ENCODE measurements around the gene KIF26B. TPM values are rescaled to one million over a fixed set of nuclear protein-coding genes. Genes with fewer than 3 reads are reported as not detected.

The KIF26B gene
- total RNA-seq, 2 donors from 2014 or later, result 0.83 to 1.3 TPM

DNA sequence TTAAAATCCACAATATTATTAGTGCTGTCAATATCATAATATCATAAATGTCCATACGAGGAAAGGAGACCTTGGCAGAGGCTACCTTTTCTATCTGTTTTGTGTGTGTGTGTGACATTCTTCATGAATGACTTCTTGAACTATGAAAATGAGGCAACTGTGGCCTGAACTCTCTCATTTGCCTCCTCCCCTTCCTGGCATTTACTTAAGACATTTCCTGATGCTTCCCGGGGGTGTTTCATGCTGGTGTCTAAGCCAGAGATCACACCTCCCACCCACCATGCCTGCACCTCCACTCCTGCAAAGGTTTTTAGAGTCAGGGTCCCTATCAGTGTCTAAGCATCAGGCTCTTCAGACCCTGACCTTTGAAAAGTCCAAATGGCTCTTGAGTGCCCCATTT lies 420.9 kb downstream of the KIF26B start:
- TF ChIP-seq, protein P1, sequence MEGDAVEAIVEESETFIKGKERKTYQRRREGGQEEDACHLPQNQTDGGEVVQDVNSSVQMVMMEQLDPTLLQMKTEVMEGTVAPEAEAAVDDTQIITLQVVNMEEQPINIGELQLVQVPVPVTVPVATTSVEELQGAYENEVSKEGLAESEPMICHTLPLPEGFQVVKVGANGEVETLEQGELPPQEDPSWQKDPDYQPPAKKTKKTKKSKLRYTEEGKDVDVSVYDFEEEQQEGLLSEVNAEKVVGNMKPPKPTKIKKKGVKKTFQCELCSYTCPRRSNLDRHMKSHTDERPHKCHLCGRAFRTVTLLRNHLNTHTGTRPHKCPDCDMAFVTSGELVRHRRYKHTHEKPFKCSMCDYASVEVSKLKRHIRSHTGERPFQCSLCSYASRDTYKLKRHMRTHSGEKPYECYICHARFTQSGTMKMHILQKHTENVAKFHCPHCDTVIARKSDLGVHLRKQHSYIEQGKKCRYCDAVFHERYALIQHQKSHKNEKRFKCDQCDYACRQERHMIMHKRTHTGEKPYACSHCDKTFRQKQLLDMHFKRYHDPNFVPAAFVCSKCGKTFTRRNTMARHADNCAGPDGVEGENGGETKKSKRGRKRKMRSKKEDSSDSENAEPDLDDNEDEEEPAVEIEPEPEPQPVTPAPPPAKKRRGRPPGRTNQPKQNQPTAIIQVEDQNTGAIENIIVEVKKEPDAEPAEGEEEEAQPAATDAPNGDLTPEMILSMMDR (IDR thresholded peaks at IDR 0.05), result no peak
- Histone ChIP-seq H3K36me3 (no peaks in the 10 kb centered on the region), H3K27ac (no peak overlapping the region), H3K4me3 (no peak overlapping the region), H3K9me3 (no peaks in the 10 kb centered on the region), H3K27me3 (no peaks in the 10 kb centered on the region), H3K4me1 (no peaks in the 10 kb centered on the region)
- DNase-seq (ENCODE audit: low spot score), result no peak

- no peaks in the 10 kb centered on the region for H3K9me3 ChIP-seq
- no peaks in the 10 kb centered on the region for H3K27me3 ChIP-seq
- TF ChIP-seq, protein P1 (IDR thresholded peaks at IDR 0.05), result no peak
- no peak overlapping the region for H3K27ac ChIP-seq
- no peak overlapping the region for H3K4me3 ChIP-seq
- H3K36me3 ChIP-seq, result no peaks in the 10 kb centered on the region
- no peak for DNase-seq (ENCODE audit: low spot score)
- H3K4me1 ChIP-seq, result no peaks in the 10 kb centered on the region
These were observed 421.5 kb downstream of the KIF26B start for GRCh38 chr1:245576323-245576722.

DNA sequence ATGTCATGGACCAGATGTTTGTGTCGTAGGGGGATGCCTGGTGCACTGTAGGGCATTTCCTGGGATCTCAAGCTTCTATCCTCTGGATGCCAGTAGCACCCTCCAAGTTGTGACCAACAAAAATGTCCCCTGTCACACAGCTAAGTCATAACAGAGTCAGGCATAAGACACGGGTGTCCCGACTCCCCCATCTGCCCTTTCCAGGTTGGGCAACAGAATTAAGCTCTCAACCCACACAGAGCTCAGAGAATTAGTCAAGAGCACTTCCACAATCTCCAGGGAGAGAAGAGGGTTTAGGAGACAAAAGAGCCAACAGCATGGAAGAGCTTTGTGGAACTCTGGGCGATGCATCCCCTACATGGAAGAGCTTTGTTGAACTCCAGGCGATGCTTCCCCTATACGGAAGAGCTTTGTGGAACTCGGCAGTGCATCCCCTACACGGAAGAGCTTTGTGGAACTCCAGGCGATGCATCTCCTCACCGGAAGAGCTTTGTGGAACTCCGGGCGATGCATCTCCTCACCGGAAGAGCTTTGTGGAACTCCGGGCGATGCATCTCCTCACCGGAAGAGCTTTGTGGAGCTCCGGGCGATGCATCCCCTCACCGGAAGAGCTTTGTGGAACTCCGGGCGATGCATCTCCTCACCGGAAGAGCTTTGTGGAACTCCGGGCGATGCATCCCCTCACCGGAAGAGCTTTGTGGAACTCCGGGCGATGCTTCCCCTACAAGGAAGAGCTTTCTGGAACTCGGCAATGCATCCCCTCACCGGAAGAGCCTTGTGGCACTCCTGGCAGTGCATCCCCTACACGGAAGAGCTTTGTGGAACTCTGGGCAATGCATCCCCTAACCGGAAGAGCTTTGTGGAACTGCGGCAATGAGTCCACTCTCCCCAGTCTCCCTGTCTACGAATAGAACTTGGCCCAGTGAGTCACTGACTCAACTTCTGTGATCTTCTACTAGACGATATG lies 422.7 kb downstream of the KIF26B start:
- Histone ChIP-seq H3K36me3 (no peaks in the 10 kb centered on the region), H3K4me3 (no peak overlapping the region)
- TF ChIP-seq, protein P1 (IDR thresholded peaks at IDR 0.05), result no peak

GRCh38 chr1:245578308-245578707 lies 423.5 kb downstream of the KIF26B start:
- no peak for DNase-seq (ENCODE audit: low spot score)
- no peaks in the 10 kb centered on the region for H3K4me1 ChIP-seq
- TF ChIP-seq, protein P1 (IDR thresholded peaks at IDR 0.05), result no peak
- H3K4me3 ChIP-seq, result no peak overlapping the region
- H3K36me3 ChIP-seq, result no peaks in the 10 kb centered on the region
- H3K27ac ChIP-seq, result no peak overlapping the region
- no peaks in the 10 kb centered on the region for H3K27me3 ChIP-seq
- H3K9me3 ChIP-seq, result no peaks in the 10 kb centered on the region

More for the DNA sequence above, 422.7 kb downstream of the KIF26B start:
- H3K27ac ChIP-seq, result no peak overlapping the region
- H3K4me1 ChIP-seq, result no peaks in the 10 kb centered on the region
- no peaks in the 10 kb centered on the region for H3K9me3 ChIP-seq
- DNase-seq (ENCODE audit: low spot score), result no peak
- no peaks in the 10 kb centered on the region for H3K27me3 ChIP-seq

- TF ChIP-seq, protein P1 (IDR thresholded peaks at IDR 0.05), result no peak
These were observed 424.0 kb downstream of the KIF26B start for GRCh38 chr1:245578771-245579170.

More at GRCh38 chr1:245578771-245579170, 424.0 kb downstream of the KIF26B start:
- no peak overlapping the region for H3K4me3 ChIP-seq
- no peaks in the 10 kb centered on the region for H3K4me1 ChIP-seq
- H3K36me3 ChIP-seq, result no peaks in the 10 kb centered on the region
- H3K27ac ChIP-seq, result no peak overlapping the region
- DNase-seq (ENCODE audit: low spot score), result no peak
- H3K9me3 ChIP-seq, result no peaks in the 10 kb centered on the region
- H3K27me3 ChIP-seq, result no peaks in the 10 kb centered on the region
